GM21423 (cell line): ENCODE results near the gene DHRS13.
"Not testable (repeated sequence)": the region's sequence is repeated elsewhere in the genome, so short reads cannot be mapped to it uniquely, and the experiment has no call there.

Experiments
- ATAC-seq: cut with Tn5 transposase; IDR thresholded peaks from one replicate; pipeline ENCODE4 v1.9.1; 2021; ENCODE audit warnings: mild to moderate bottlenecking, moderate library complexity; ENCODE audit not compliant: unreplicated experiment

The DHRS13 gene

GRCh38 chr17:28935744-28936460 is 33.0 kb upstream of the DHRS13 start:
- ATAC-seq: no peak

GRCh38 chr17:28934508-28934907 is 31.6 kb upstream of the DHRS13 start:
- not testable (repeated sequence) for ATAC-seq

- ATAC-seq: no peak
These were observed 26.9 kb upstream of the DHRS13 start for GRCh38 chr17:28929787-28930186.

DNA sequence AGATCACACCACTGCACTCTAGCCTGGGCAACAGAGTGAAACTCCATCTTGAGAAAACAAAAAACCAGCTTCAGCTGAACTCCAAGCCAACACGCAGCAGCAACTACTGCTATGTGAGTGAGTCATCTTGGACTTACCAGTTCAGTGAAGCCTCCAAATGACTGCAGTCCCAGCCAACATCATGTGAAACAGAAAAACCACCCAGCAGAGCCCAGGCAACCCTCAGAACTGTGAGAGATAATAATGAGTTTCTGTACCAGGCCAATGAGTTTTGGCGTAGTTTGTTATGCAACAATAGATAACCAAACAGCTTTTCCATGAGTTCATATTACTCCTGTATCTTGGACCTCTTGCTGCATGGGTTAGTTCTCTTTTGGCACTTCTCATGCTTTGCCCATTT is 25.2 kb upstream of the DHRS13 start:
- no peak for ATAC-seq

GRCh38 chr17:28926786-28927185 is 23.9 kb upstream of the DHRS13 start:
- ATAC-seq: no peak

GRCh38 chr17:28926366-28926765 is 23.5 kb upstream of the DHRS13 start:
- ATAC-seq: no peak

DNA sequence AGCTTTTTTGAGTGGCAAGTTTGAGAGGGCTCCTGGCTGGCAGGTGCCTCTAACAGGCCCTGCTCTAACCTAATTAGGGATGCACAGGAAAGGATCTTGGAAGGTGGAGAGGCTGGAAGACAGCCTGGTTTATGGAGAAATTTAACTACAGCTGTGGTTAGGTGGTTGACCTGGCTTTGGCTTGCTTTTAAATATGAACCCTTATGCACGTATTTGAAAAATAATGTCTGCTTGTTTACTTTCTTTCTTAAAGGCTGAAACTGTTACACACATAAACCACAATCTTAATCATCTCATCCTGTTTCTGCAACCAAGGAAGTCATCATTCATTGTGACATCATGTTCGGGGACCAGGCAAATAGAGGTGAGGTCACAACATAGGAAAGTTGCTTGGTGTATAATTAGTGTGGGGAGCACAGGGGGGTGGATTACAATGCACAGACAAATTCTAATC is 23.1 kb upstream of the DHRS13 start:
- peak; percentile 59 for ATAC-seq

DNA sequence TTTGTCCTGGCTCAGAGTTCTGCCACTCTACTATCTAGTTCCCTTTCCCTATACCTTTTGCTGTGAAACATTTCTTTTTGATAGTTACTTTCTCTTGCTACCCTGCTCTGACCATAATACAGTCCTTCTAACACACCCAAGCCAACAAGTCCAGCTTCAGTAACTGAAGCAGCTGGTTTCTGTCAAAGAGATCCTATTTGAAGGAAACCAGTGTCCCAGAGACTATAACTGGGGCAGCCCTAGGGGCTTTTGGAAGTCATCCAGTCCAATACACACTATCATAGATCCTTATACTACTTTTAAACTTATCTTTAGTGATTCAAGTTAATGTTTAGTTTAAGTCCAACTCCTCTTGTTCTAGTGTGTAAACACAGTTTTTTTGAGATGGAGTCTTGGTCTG is 17.3 kb upstream of the DHRS13 start:
- ATAC-seq: no peak

DNA sequence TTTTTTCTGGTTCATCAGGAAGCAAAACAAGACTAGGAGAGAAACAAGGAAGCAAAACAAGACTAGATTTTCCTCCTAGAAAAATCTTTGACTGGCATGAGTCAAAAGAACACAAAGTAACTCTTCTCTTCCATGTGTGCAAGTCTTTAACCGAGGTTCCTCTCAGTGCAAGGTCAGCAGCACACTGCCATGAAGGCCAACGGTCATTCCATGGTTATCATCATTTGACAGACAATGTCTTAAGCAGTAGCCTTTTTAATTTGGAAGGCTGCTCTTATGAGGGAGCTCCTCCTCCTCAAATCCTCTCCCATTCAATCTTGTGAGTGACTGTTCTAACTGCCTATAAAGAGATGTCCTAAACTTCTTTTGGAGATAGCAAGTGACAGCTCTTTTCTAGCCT is 15.4 kb upstream of the DHRS13 start:
- ATAC-seq: no peak

DNA sequence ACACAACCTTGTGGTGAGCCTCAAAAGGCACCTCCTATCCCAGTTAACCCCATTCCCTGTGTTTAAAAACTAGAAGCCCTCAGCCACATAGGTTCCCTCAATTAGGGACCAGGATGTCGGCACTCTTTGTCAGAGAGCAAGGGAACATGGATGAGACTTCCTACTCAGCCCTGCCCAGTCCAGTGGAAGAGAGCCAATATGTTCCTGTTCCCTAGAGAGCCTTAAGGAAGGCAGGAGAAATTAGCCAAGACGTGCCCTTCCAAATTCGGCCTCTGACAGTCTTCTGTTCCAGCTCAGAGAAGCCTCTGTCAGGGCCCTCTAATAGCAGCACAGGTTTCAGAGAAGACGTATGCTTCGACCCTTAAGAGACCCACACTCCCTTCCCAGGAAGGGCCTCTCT is 14.6 kb upstream of the DHRS13 start:
- ATAC-seq: no peak

DNA sequence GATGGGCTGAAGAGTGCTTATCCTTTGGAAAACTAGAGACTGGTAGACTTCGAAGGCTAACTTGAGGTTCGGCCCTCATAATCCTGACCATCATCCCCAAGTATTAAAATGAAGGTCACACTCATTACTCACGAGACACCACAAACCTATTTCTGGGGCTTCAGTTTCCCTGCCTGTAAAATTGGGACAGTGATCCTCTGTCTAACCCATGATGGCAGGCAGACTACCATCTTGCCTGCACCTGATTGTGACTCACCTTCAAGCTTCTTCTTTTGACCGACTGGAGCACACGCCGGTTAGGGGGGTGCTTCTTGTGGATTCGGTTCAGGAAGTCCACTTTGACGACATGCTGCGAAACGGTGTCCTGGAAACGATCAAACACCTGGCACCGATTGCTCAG is 14.2 kb upstream of the DHRS13 start:
- no peak for ATAC-seq

DNA sequence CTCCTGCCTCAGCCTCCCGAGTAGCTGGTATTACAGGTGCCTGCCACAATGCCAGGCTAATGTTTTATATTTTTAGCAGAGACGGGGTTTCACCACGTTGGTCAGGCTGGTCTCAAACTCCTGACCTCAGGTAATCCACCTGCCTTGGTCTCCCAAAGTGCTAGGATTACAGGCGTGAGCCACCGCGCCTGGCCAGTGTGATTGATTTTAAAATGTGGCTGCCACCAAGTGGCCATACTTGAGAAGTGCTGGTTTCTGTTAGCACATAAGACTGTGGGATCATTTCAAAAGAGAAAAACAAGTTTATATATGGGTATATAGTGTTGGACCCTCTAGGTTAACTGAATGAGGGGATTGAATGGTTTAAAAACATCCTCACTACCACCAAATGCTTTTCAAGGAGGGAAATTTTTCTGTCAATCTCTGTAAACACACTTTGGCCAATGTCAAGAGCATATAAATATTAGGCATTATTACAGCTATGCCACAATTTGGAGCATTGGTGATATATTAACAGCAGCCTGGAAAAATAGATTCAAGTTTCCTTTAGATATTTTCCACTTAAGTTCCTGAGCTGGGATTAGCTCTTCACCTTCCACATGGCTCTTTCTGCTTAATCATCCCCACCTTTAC is 13.5 kb upstream of the DHRS13 start:
- no peak for ATAC-seq

GRCh38 chr17:28912938-28913333 is 10.1 kb upstream of the DHRS13 start:
- ATAC-seq: no peak

DNA sequence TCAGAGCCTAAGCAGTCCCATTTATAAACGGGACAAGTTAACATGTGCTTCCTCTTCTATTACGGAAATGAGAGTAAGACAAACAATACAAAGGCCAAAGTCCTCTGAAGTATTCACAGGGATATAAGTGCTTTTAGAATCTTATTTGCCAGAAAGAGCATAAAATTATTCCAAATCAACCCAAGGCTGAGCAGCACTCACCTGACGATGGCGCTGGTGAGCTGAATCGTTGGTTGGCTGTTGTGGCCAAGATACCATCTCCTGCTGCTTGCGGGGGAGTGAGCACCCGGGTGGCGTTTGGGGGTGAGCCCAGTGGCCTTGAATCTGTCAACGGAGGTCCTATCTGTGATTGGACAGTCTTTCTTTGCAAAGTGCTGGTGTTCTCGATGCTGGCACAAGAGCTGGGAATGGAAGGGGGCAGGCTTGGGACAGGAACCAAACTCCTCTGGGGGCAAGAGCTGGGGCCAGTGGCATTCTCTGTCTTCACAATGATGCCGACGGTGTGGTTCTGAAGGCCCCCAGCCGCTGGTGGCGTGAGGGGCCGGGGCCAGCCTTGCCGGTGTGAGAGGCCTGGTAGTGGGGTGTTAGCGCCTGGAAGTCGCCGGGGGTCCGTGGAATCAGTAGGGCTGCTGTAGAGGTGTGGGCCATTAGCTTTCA is 9.5 kb upstream of the DHRS13 start:
- no peak for ATAC-seq

DNA sequence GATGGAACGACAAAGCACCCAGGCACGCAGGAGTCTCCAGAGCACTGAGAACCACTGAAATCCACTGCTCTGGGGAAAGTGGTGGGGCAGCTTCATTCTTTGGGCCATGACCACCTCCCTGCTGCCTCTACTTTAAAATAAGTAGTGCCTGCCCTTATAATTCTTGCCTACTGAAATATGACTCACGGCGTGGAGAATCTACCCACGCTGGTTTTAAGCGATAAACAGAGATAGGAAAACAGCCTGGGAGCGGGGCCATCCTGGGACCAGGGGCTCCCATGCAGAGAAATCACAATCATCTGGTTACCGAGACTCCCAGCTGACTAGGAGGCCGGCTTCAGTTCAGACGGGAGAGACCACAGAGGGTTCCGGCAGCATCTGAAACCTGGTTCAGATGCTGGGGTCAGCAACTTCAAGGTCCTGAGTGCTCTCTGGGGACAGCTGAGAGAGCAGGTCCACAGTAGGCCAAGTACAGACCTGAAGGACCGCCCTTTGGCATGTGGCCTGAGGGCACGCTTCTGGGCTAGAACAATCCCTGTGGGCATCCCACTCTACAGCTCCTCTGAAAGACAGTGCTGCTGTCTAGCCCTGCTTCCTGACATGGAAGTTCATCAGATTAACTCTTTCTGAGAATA is 8.6 kb upstream of the DHRS13 start:
- ATAC-seq: no peak

- no peak for ATAC-seq
These were observed 7.7 kb upstream of the DHRS13 start for GRCh38 chr17:28910534-28910933.

DNA sequence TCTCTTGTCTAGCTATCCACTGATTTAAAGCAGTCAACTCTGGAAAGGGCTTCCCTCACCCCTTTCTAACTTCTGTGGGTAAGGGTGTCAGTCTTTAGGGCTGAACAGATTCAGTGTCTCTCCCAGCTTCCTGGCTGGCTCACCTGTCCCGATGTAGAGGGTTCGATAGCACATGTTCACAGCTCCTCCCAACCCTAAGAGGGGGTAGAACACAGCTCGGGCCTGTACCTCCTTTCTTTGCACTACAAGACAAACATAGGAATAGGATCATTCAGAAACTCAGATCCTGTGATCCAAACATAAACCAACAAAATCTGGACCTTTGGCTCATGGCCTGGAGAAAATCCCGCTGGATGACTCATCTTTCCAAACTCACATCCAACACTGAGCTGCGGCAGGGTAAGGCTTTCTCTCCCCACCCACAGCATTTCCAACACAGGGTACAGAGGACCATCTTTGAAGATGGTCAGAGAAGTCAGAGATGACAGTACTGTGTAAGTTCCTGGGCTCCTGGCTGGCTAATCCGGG is 5.8 kb upstream of the DHRS13 start:
- ATAC-seq: no peak

GRCh38 chr17:28907709-28908475 is 5.0 kb upstream of the DHRS13 start:
- no peak for ATAC-seq

DNA sequence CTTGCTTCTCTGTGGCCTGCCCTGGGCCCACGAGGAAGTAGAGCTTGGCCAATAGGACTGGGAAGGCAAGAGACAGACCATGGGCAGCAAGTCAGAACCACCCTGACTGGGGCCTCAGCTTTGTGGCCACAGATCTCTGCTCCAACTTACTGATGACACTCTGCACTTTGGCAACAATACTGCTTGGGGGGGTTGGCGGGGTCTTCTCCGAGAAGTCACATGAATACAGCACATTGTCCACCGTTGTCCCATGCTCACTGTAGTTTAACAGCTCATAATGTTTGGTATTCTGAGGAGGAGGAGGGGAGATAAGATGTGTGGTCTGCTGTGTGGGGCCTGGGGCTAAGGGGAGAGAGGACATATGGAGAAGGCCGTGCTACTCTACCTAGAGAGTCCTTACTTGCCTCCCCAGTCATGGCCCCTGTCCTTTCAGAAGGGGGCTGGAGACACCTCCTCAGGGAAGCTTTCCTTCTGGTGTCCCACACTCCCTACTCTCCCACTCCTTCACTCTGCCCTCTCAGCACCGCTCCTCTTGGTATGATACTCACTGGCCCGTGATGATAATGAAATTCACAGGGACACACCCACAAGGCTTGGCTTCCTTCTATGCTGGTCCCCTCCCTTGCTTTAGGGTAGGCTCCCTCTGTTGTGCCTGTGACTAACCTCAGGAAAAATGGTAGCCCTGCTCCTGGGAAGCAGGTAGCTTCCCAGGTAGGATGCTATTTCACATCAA is 4.0 kb upstream of the DHRS13 start:
- no peak for ATAC-seq

DNA sequence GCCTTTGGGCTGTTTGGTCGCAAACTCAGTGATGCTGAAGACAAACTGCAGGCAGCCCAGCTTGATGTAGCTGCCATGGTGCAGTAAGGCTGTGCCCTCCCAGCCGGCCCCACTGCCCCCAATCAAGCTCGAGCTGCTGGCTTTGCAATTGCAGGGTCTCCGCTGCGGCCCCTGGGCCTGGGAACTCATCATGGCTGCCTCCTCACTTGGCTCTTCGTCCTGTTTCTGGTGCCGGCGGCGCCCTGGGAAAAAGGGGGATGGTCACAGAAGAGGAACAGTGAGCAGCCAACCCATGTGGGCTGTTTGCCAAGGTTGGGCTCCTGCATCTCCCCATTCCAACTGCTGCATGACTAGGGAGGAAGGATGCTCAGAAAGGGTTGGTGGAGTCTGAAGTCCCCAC is 3.4 kb upstream of the DHRS13 start:
- no peak for ATAC-seq
